H1 (cell line): ENCODE results near the gene PSMB11. TPM values are rescaled to one million over a fixed set of nuclear protein-coding genes. Genes with fewer than 3 reads are reported as not detected.

Experiments
- CTCF ChIA-PET: fragments of 300-600 bp; sonication (Branson Sonifier 250); formaldehyde crosslinking; loops from one replicate; lab custom pipeline; 2021; ENCODE audit not compliant: partially characterized antibody; lab: Charles Lee
- POLR2A ChIA-PET: fragments of 300-600 bp; sonication (Branson Sonifier 250); formaldehyde crosslinking; loops from one replicate; lab custom pipeline; 2021; ENCODE audit warnings: inconsistent platforms; ENCODE audit not compliant: partially characterized antibody; lab: Charles Lee
- DNase-seq, 2 experiments: peaks; one replicate each; pipeline versions ENCODE4 v3.0.0 to v3.0.0-alpha.2; 2010 to 2022; ENCODE audit warnings: low spot score in 2 of 2, low read depth in 1 of 2, mixed read lengths in 1 of 2
- FAIRE-seq: peaks from 2 replicates; lab custom pipeline; 2011; peaks lifted over from hg19 to GRCh38; lab: Jason Lieb, UNC
- H2AFZ ChIP-seq: 2 replicates; pipeline ENCODE4 v1.8.1; 2012; ENCODE audit warnings: low read length, inconsistent platforms
- H2AK5ac ChIP-seq: 2 replicates; pipeline ENCODE4 v1.6.1; 2013; ENCODE audit warnings: low read depth, low read length
- H2BK120ac ChIP-seq: replicated peaks from 2 replicates; pipeline ENCODE3; 2013; ENCODE audit warnings: low read depth, low read length, inconsistent platforms
- H2BK12ac ChIP-seq: 2 replicates; pipeline ENCODE4 v1.6.1; 2013; ENCODE audit warnings: low read depth, low read length
- H2BK15ac ChIP-seq: 2 replicates; pipeline ENCODE4 v1.6.1; 2013; ENCODE audit warnings: low read length
- H2BK20ac ChIP-seq: 2 replicates; pipeline ENCODE4 v1.6.1; 2013; ENCODE audit warnings: low read length
- H2BK5ac ChIP-seq: 2 replicates; pipeline ENCODE4 v1.6.1; 2013; ENCODE audit warnings: low read depth, low read length
- H3K14ac ChIP-seq: 2 replicates; pipeline ENCODE4 v1.6.1; 2013; ENCODE audit warnings: inconsistent platforms; ENCODE audit not compliant: insufficient read length
- H3K18ac ChIP-seq: 2 replicates; pipeline ENCODE4 v1.6.1; 2013; ENCODE audit warnings: low read length; ENCODE audit errors: extremely low read depth
- H3K23ac ChIP-seq: 2 replicates; pipeline ENCODE4 v1.6.1; 2013; ENCODE audit warnings: inconsistent platforms; ENCODE audit not compliant: insufficient read length
- H3K23me2 ChIP-seq: 2 replicates; pipeline ENCODE4 v1.6.1; 2013; ENCODE audit warnings: low read depth, low read length
- H3K27ac ChIP-seq: 2 replicates; pipeline ENCODE4 v1.6.1; 2011; ENCODE audit warnings: low read depth, low read length, inconsistent platforms
- H3K27me3 ChIP-seq, 4 experiments: replicated peaks in 1 of 4; 1 replicate in 1 of 4; 2 replicates in 3 of 4; pipeline versions ENCODE4 v1.6.1 to v1.8.1; 2011 to 2013; ENCODE audit warnings: low read length in 3 of 4, mild to moderate bottlenecking in 3 of 4, inconsistent platforms in 2 of 4, mixed read lengths in 2 of 4, moderate library complexity in 1 of 4; ENCODE audit not compliant: control insufficient read depth in 3 of 4, insufficient read depth in 3 of 4; ENCODE audit errors: extremely low read depth in 1 of 4
- H3K36me3 ChIP-seq, 4 experiments: 2 replicates each; pipeline versions ENCODE4 v1.6.1 to v1.8.1; 2011 to 2013; ENCODE audit warnings: mild to moderate bottlenecking in 4 of 4, low read length in 3 of 4, moderate library complexity in 2 of 4, control low read depth in 1 of 4, inconsistent platforms in 1 of 4; ENCODE audit not compliant: insufficient read depth in 4 of 4, control insufficient read depth in 2 of 4
- H3K4ac ChIP-seq: replicated peaks from 2 replicates; pipeline ENCODE3; 2013; ENCODE audit warnings: low read length, low read depth, mixed read lengths, inconsistent platforms; ENCODE audit not compliant: insufficient read length
- H3K4me1 ChIP-seq, 4 experiments: replicated peaks in 1 of 4; 1 replicate in 1 of 4; 2 replicates in 3 of 4; pipeline versions ENCODE4 v1.6.1 to v1.8.1; 2011 to 2013; ENCODE audit warnings: low read length in 3 of 4, inconsistent platforms in 2 of 4, mixed read lengths in 1 of 4; ENCODE audit not compliant: insufficient read depth in 4 of 4, control insufficient read depth in 3 of 4
- H3K4me2 ChIP-seq, 2 experiments: 2 replicates each; pipeline versions ENCODE4 v1.6.1 to v1.8.1; 2011 to 2013; ENCODE audit warnings: low read depth in 2 of 2, low read length in 2 of 2, control low read depth in 1 of 2, inconsistent platforms in 1 of 2, mild to moderate bottlenecking in 1 of 2; ENCODE audit not compliant: insufficient read depth in 1 of 2
- H3K4me3 ChIP-seq, 4 experiments: fragments of 200-600, 300-600 bp in 1 of 4; sonication (generic), shearing (Covaris generic), sonication (Bioruptor Twin) in 1 of 4; 2 replicates each; pipeline versions ENCODE4 v1.5.1 to v1.8.1; 2011 to 2016; ENCODE audit warnings: low read length in 4 of 4, low read depth in 3 of 4, control low read depth in 2 of 4, inconsistent platforms in 2 of 4, mild to moderate bottlenecking in 2 of 4, mixed read lengths in 1 of 4, moderate library complexity in 1 of 4; ENCODE audit not compliant: insufficient read depth in 2 of 4; ENCODE audit errors: extremely low read depth in 1 of 4
- H3K56ac ChIP-seq: replicated peaks from 2 replicates; pipeline ENCODE3; 2013; ENCODE audit warnings: low read depth, mild to moderate bottlenecking, mixed read lengths, low read length, inconsistent platforms; ENCODE audit not compliant: insufficient read length
- H3K79me1 ChIP-seq: 2 replicates; pipeline ENCODE4 v1.6.1; 2013; ENCODE audit warnings: low read depth, low read length, control low read depth
- H3K79me2 ChIP-seq, 2 experiments: 2 replicates each; pipeline versions ENCODE4 v1.6.1 to v1.8.1; 2012 to 2013; ENCODE audit warnings: low read length in 2 of 2, mild to moderate bottlenecking in 2 of 2, inconsistent platforms in 1 of 2; ENCODE audit not compliant: insufficient read depth in 2 of 2, control insufficient read depth in 1 of 2
- H3K9ac ChIP-seq, 4 experiments: replicated peaks in 1 of 4; 1 replicate in 1 of 4; 2 replicates in 3 of 4; pipeline versions ENCODE4 v1.6.1 to v1.8.1; 2011 to 2013; ENCODE audit warnings: low read depth in 3 of 4, low read length in 3 of 4, control low read depth in 2 of 4, mild to moderate bottlenecking in 2 of 4, moderate library complexity in 2 of 4, inconsistent platforms in 1 of 4; ENCODE audit errors: extremely low read depth in 1 of 4
- H3K9me3 ChIP-seq, 2 experiments: 2 replicates each; pipeline versions ENCODE4 v1.6.1 to v1.8.1; 2012 to 2013; ENCODE audit warnings: mild to moderate bottlenecking in 2 of 2, moderate library complexity in 2 of 2, control low read depth in 1 of 2, inconsistent platforms in 1 of 2, low read depth in 1 of 2, low read length in 1 of 2, mixed read lengths in 1 of 2; ENCODE audit not compliant: insufficient read depth in 2 of 2
- H4K20me1 ChIP-seq, 2 experiments: replicated peaks in 1 of 2; 2 replicates each; pipeline versions ENCODE3 to v1.8.1; 2011 to 2013; ENCODE audit warnings: inconsistent platforms in 2 of 2, low read length in 2 of 2, mild to moderate bottlenecking in 1 of 2; ENCODE audit not compliant: insufficient read depth in 2 of 2, control insufficient read depth in 1 of 2
- H4K5ac ChIP-seq: 2 replicates; pipeline ENCODE4 v1.6.1; 2013; ENCODE audit warnings: low read length, low read depth, mixed read lengths, inconsistent platforms; ENCODE audit not compliant: insufficient read length
- H4K8ac ChIP-seq: 2 replicates; pipeline ENCODE4 v1.8.0; 2013; ENCODE audit warnings: mild to moderate bottlenecking, moderate library complexity, low read length, inconsistent platforms; ENCODE audit not compliant: insufficient read depth; ENCODE audit errors: extremely low read depth
- H4K91ac ChIP-seq: replicated peaks from 2 replicates; pipeline ENCODE3; 2013; ENCODE audit warnings: low read length, mixed read lengths, inconsistent platforms; ENCODE audit not compliant: insufficient read length
- CBX8 ChIP-seq: fragments of 300-800, 300-1000 bp; sonication (generic); IDR thresholded peaks from 2 replicates; pipeline ENCODE4 v1.7.1; 2016; ENCODE audit warnings: low read depth, low read length, borderline replicate concordance
- GABPA ChIP-seq: IDR thresholded peaks from 2 replicates; pipeline ENCODE4 v1.6.1; 2011; ENCODE audit warnings: mild to moderate bottlenecking, low read length, moderate library complexity, borderline replicate concordance; ENCODE audit not compliant: insufficient read depth
- NRF1 ChIP-seq: IDR thresholded peaks from 2 replicates; pipeline ENCODE4 v1.6.1; 2011; ENCODE audit warnings: mild to moderate bottlenecking, low read depth, low read length, improper control_type of control experiment
- TCF12 ChIP-seq: IDR thresholded peaks from 2 replicates; pipeline ENCODE4 v1.6.1; 2011; ENCODE audit warnings: low read depth, mild to moderate bottlenecking, low read length
- TEAD4 ChIP-seq: IDR thresholded peaks from 2 replicates; pipeline ENCODE4 v1.6.1; 2012; ENCODE audit warnings: low read depth, low read length, inconsistent platforms, mixed read lengths
- WGBS, 2 experiments: shearing (Covaris generic) in 1 of 2; methylation state at CpG; one replicate each; pipeline versions ENCODE4 v1.1.6 to v1.1.7; 2013 to 2015; ENCODE audit warnings: low lambda C conversion rate in 2 of 2, mixed read lengths in 2 of 2, inconsistent platforms in 1 of 2, low coverage in 1 of 2, missing lambda C conversion rate in 1 of 2; ENCODE audit not compliant: insufficient replicate concordance in 2 of 2, insufficient coverage in 1 of 2, insufficient read length in 1 of 2; ENCODE audit errors: extremely low coverage in 1 of 2, missing lambda C conversion rate in 1 of 2; 5-methylcytosine and 5-hydroxymethylcytosine counted together
- polyA plus RNA-seq, 7 experiments: library from polyadenylated mRNA; depleted of rRNA in 3 of 7; stranded (reverse) in 5 of 7; unstranded in 2 of 7; fragments of >200 nt in 5 of 7; fragments of 200-250 nt in 2 of 7; gene quantifications; 1 replicate in 5 of 7; 2 replicates in 1 of 7; 4 replicates in 1 of 7; pipeline versions ENCODE4 v1.2.1 to v1.2.3, GENCODE V29; 2011 to 2013; ENCODE audit warnings: missing spikeins in 2 of 7, mixed read lengths in 2 of 7
- total RNA-seq: library from RNA; stranded (reverse); fragmentation: NEBNext Ultra II Directional; extraction: Animal tissue kit (Norgen Biotek cat#: 25700); gene quantifications from 2 replicates; pipeline ENCODE4 v1.2.1, GENCODE V29; 2021
- TF ChIP-seq, protein P1 (sequence below): IDR thresholded peaks from 2 replicates; pipeline ENCODE4 v1.6.1; 2012; ENCODE audit warnings: inconsistent platforms

The PSMB11 gene
- total and polyA plus RNA-seq, 2 of the 8 experiments (the other 6 are each of a cell fraction or from before 2014, with no cell fraction given), result not detected

DNA sequence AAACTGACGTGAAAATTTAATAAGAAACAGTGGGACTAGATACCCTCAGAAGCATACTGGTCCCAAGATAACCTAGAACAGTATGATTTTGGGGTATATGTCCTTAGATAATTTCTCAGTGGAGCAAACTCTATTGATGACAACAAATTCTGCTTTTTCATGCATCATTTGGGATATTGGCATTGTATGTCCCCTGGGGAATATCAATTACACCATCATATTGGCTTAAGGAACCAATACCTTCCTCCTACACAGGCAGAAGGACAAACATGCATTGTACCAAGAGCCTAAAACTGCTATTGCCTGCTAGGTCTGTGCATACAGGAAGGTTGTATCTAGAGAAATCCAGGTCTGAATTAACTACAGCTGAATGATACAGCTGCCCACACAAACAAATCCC is 32.9 kb downstream of the PSMB11 start:
- Histone ChIP-seq H4K20me1 (peaks cover 1 to 12% of the 10 kb centered on the region in 2 experiments), H3K79me2 (peaks cover 14 to 24% of the 10 kb centered on the region in 2 experiments), H3K36me3 (peaks cover 29 to 63% (median 49%) of the 10 kb centered on the region in 4 experiments), H2AK5ac (no peak overlapping the region), H2BK12ac (no peak overlapping the region), H3K4me1 (peaks cover 5 to 13% (median 10%) of the 10 kb centered on the region in 4 experiments; a peak in 6 of 7 replicates), H3K18ac (no peak overlapping the region), H2AFZ (no peak overlapping the region), H2BK5ac (no peak overlapping the region), H3K14ac (no peak overlapping the region), H3K23me2 (peaks cover 14% of the 10 kb centered on the region), H3K4me3 (no peak overlapping the region), H3K4me2 (no peak overlapping the region), H3K9ac (no peak overlapping the region; a peak in 1 of 7 replicates), H2BK20ac (no peak overlapping the region), H3K27me3 (no peaks in the 10 kb centered on the region), H3K23ac (no peak overlapping the region), H3K79me1 (peaks cover 2% of the 10 kb centered on the region; the same call in 1 of the 2 replicates), H3K4ac (no peak overlapping the region), H4K8ac (no peak overlapping the region), H3K56ac (no peak overlapping the region), H4K91ac (no peak overlapping the region), H4K5ac (no peak overlapping the region), H2BK15ac (no peak overlapping the region), H2BK120ac (no peak overlapping the region), H3K9me3 (no peaks in the 10 kb centered on the region; a peak in 1 of 4 replicates), H3K27ac (no peak overlapping the region)
- POLR2A ChIA-PET, result interaction anchor here (1.9 to 2.1 kb wide), 2 partner anchors 13 to 15 kb away, joined by 4 to 6 read pairs; no protein-coding TSS in a partner anchor
- 100% methylated on average over 1 of the region's 1 CpG; no CpG with 5 or more reads in 1 of the 2 experiments for WGBS, 2 experiments
- TF ChIP-seq CBX8 (no peak), NRF1 (no peak), TCF12 (no peak), TEAD4 (no peak), GABPA (no peak)
- TF ChIP-seq, protein P1, sequence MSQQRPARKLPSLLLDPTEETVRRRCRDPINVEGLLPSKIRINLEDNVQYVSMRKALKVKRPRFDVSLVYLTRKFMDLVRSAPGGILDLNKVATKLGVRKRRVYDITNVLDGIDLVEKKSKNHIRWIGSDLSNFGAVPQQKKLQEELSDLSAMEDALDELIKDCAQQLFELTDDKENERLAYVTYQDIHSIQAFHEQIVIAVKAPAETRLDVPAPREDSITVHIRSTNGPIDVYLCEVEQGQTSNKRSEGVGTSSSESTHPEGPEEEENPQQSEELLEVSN, result no peak
- no peak for FAIRE-seq
- DNase-seq, result no peak
- CTCF ChIA-PET, result interaction anchor here (0.8 to 4.2 kb wide), 5 partner anchors 9 to 89 kb away, joined by 3 to 28 read pairs (median 3); no protein-coding TSS in a partner anchor
